A549 treated with RU486 at 1 μM for 4 hours (cell line): ENCODE results near the gene CHD2. TPM values are rescaled to one million over a fixed set of nuclear protein-coding genes. Genes with fewer than 3 reads are reported as not detected.

Experiments used
- total RNA-seq: library from RNA; stranded (reverse); fragments of 200-300 nt; extraction: Qiagen RNA extraction; gene quantifications from 5 replicates; pipeline ENCODE4 v1.2.3, GENCODE V29; 2022; ENCODE audit warnings: low read depth

The CHD2 gene
- total RNA-seq = 28.5 to 31.6 TPM (median 28.9 TPM) in 5 replicates

DNA sequence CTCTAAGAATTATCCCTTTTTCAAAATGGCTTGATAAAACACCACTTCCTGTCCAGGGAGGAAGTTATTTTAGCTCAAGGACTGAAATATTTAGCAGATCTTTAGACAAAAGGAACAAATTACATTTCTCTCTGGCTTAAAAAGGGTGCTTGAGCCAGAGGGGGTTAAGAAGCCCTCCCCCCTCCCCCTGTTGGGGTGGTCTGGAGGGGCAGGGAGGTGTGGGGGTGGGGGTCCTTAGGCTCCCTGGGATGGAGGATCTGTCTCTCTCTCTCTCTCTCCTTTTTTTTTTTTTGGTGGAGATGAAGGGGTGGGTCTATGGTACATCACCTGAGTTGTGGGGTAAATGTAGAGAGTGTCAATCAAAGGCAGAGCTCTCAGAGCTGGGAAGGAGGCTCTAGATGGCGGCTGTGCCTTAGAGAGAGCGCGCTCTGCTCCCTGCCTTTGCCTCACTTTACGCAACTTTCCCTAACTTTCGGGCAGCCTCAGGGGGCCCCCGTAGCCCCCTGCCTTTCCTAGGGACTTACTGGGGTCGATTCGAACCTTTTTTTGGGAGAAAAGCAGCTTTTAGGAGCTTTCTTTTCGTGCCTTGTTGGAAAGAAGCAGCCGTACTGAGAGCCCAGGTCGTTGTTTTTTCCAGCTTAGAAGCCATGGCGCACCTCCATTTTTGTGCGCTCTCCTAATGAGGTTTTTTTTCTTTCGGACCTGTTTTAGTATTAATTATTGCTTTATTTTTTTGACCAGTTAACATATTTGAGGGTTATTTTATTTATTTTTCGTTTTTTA lies at the start of gene CHD2:
TSS of gene CHD2 (plus strand) at position 377 of the 783 bp plus-strand sequence. CDS start 914 bp downstream, outside the sequence.

Other genes with a start within 250 kb of the CHD2 start
- gene FAM174B, start 244.5 kb upstream of the CHD2 start, total RNA-seq = 6.0 to 9.6 TPM (median 8.2 TPM) in 5 replicates
- gene RGMA, start 188.9 kb downstream of the CHD2 start, total RNA-seq = 0.15 to 0.39 TPM (median 0.18 TPM) in 5 replicates